Endothelial cell of umbilical vein (primary cell): ENCODE measurements around the gene KIF27. TPM values are rescaled to one million over a fixed set of nuclear protein-coding genes. Genes with fewer than 3 reads are reported as not detected.

Source experiments
- BruUV-seq: library from RNA; stranded (reverse); fragments of 400-500 nt; replicated peaks from 2 replicates; lab custom pipeline; 2021; lab: Mats Ljungman, UMichigan
- CTCF ChIA-PET: fragments of 300-600, 350-600 bp; sonication (Branson Sonifier 250); formaldehyde crosslinking; loops from one replicate; lab custom pipeline; 2021; ENCODE audit warnings: antibody characterized with exemption, inconsistent platforms; lab: Charles Lee
- POLR2A ChIA-PET: fragments of 300-600, 350-600 bp; sonication (Branson Sonifier 250); formaldehyde crosslinking; loops from one replicate; lab custom pipeline; 2021; ENCODE audit warnings: antibody characterized with exemption, inconsistent platforms; lab: Charles Lee
- DNase-seq: peaks from one replicate; pipeline ENCODE4 v3.0.0-alpha.2; 2011; ENCODE audit warnings: low read depth, low spot score
- FAIRE-seq: peaks from 2 replicates; lab custom pipeline; 2011; peaks lifted over from hg19 to GRCh38; lab: Jason Lieb, UNC
- H2AFZ ChIP-seq: 2 replicates; pipeline ENCODE4 v1.6.0; 2012; ENCODE audit warnings: low read depth, low read length, control low read depth, inconsistent platforms
- H3K27ac ChIP-seq: 2 replicates; pipeline ENCODE4 v1.5.1; 2011; ENCODE audit warnings: low read depth, mild to moderate bottlenecking, control low read depth, low read length, moderate library complexity; ENCODE audit not compliant: insufficient read depth
- H3K27me3 ChIP-seq, 2 experiments: 2 replicates each; pipeline versions ENCODE4 v1.6.0 to v1.6.1; 2011; ENCODE audit warnings: low read length in 2 of 2, mixed read lengths in 1 of 2; ENCODE audit not compliant: control insufficient read depth in 2 of 2, insufficient read depth in 2 of 2
- H3K36me3 ChIP-seq, 2 experiments: 2 replicates in 1 of 2; 3 replicates in 1 of 2; pipeline ENCODE4 v1.5.1; 2011; ENCODE audit warnings: low read length in 2 of 2, mild to moderate bottlenecking in 1 of 2, moderate library complexity in 1 of 2; ENCODE audit not compliant: control insufficient read depth in 2 of 2, insufficient read depth in 2 of 2; ENCODE audit errors: extremely low read depth in 1 of 2
- H3K4me1 ChIP-seq: 3 replicates; pipeline ENCODE4 v1.5.1; 2011; ENCODE audit warnings: mild to moderate bottlenecking, low read length; ENCODE audit not compliant: control insufficient read depth, insufficient read depth; ENCODE audit errors: extremely low read depth
- H3K4me2 ChIP-seq: 2 replicates; pipeline ENCODE4 v1.6.1; 2011; ENCODE audit warnings: low read length, control low read depth, mixed read lengths; ENCODE audit not compliant: insufficient read depth
- H3K4me3 ChIP-seq, 3 experiments: fragments of 200-600 bp in 1 of 3; sonication (generic), shearing (Covaris generic) in 1 of 3; replicated peaks in 1 of 3; 2 replicates each; pipeline ENCODE4 v1.5.1; 2011 to 2016; ENCODE audit warnings: control low read depth in 3 of 3, low read length in 3 of 3, mild to moderate bottlenecking in 2 of 3, inconsistent platforms in 1 of 3, low read depth in 1 of 3, moderate library complexity in 1 of 3; ENCODE audit not compliant: insufficient read depth in 1 of 3
- H3K79me2 ChIP-seq: 2 replicates; pipeline ENCODE4 v1.6.0; 2012; ENCODE audit warnings: low read length, inconsistent platforms; ENCODE audit not compliant: control insufficient read depth, insufficient read depth
- H3K9ac ChIP-seq: replicated peaks from 2 replicates; pipeline ENCODE3; 2011; ENCODE audit warnings: low read length, control low read depth; ENCODE audit not compliant: insufficient read depth; ENCODE audit errors: extremely low read depth
- H3K9me1 ChIP-seq: replicated peaks from 3 replicates; pipeline ENCODE4 v1.6.0; 2011; ENCODE audit warnings: mild to moderate bottlenecking, low read length; ENCODE audit not compliant: control insufficient read depth, insufficient read depth; ENCODE audit errors: extremely low read depth
- H3K9me3 ChIP-seq: replicated peaks from 2 replicates; pipeline ENCODE4 v1.5.1; 2012; ENCODE audit warnings: low read length, inconsistent platforms; ENCODE audit not compliant: control insufficient read depth, insufficient read depth
- H4K20me1 ChIP-seq: replicated peaks from 2 replicates; pipeline ENCODE3; 2011; ENCODE audit warnings: mild to moderate bottlenecking, low read length; ENCODE audit not compliant: control insufficient read depth, insufficient read depth; ENCODE audit errors: extremely low read depth
- EZH2 ChIP-seq: IDR thresholded peaks from 2 replicates; pipeline ENCODE4 v1.6.1; 2012; ENCODE audit warnings: borderline replicate concordance, low read depth, mild to moderate bottlenecking, moderate library complexity, low read length, inconsistent platforms; ENCODE audit not compliant: severe bottlenecking
- FOS ChIP-seq: IDR thresholded peaks from 2 replicates; pipeline ENCODE4 v1.6.1; 2011; ENCODE audit warnings: mild to moderate bottlenecking, low read length, moderate library complexity, borderline replicate concordance; ENCODE audit not compliant: insufficient read depth
- GATA2 ChIP-seq: IDR thresholded peaks from 2 replicates; pipeline ENCODE4 v1.7.0; 2011; ENCODE audit warnings: low read depth, mild to moderate bottlenecking, moderate library complexity, mixed read lengths, low read length; ENCODE audit not compliant: insufficient read length, insufficient read depth
- JUN ChIP-seq: IDR thresholded peaks from 2 replicates; pipeline ENCODE4 v1.6.1; 2011; ENCODE audit warnings: borderline replicate concordance, low read depth; ENCODE audit not compliant: insufficient read length, insufficient read depth
- MYC ChIP-seq: IDR thresholded peaks from one replicate; pipeline ENCODE4 v1.6.1; 2011; ENCODE audit warnings: mild to moderate bottlenecking, low read depth, low read length
- POLR2A ChIP-seq: IDR thresholded peaks from 2 replicates; pipeline ENCODE4 v1.6.1; 2012; ENCODE audit warnings: low read depth, mild to moderate bottlenecking, control low read depth, low read length
- POLR2AphosphoS5 ChIP-seq: IDR thresholded peaks from 2 replicates; pipeline ENCODE4 v1.6.1; 2012; ENCODE audit warnings: low read depth, mild to moderate bottlenecking, control low read depth, low read length, moderate library complexity; ENCODE audit not compliant: insufficient read depth
- dilution Hi-C: fragments of 300-500 bp; cut with MboI; formaldehyde crosslinking; loops from one replicate; pipeline ENCODE4 v1.15.0; 2019; ENCODE audit warnings: low sequenced_read_pairs; ENCODE audit not compliant: extremely low pct_ligation_motif_present
- intact Hi-C: fragments of 100-400 bp; cut with micrococcal nuclease; formaldehyde crosslinking; loops from one replicate; pipeline ENCODE4 v1.10.0; 2022
- polyA plus RNA-seq, 4 experiments: library from polyadenylated mRNA; depleted of rRNA in 3 of 4; stranded (reverse) in 3 of 4; unstranded in 1 of 4; fragments of >200 nt; gene quantifications; 2 replicates each; pipeline versions ENCODE4 v1.2.1 to v1.2.3, GENCODE V29; 2011 to 2012; ENCODE audit warnings: missing spikeins in 1 of 4
- total RNA-seq: library from RNA; stranded (reverse); gene quantifications from 2 replicates; pipeline ENCODE4 v1.2.3, GENCODE V29; 2021
- TF ChIP-seq, protein P1 (sequence below): IDR thresholded peaks from 2 replicates; pipeline ENCODE4 v1.6.1; 2011; ENCODE audit not compliant: insufficient read depth, insufficient read length
- TF ChIP-seq, protein P2 (sequence below), 2 donors: IDR thresholded peaks; 1 replicate in 1 of 2; 2 replicates in 1 of 2; pipeline ENCODE4 v1.5.1; 2011; ENCODE audit warnings: low read length in 2 of 2, mild to moderate bottlenecking in 2 of 2, moderate library complexity in 2 of 2, control low read depth in 1 of 2, inconsistent platforms in 1 of 2, low read depth in 1 of 2; ENCODE audit not compliant: insufficient read depth in 1 of 2; ENCODE audit errors: extremely low read depth in 1 of 2

KIF27 gene
- total and polyA plus RNA-seq, 2 donors (not counting 3 experiments of a cell fraction or from before 2014, with no cell fraction given) = 0.28 to 3.2 TPM

DNA sequence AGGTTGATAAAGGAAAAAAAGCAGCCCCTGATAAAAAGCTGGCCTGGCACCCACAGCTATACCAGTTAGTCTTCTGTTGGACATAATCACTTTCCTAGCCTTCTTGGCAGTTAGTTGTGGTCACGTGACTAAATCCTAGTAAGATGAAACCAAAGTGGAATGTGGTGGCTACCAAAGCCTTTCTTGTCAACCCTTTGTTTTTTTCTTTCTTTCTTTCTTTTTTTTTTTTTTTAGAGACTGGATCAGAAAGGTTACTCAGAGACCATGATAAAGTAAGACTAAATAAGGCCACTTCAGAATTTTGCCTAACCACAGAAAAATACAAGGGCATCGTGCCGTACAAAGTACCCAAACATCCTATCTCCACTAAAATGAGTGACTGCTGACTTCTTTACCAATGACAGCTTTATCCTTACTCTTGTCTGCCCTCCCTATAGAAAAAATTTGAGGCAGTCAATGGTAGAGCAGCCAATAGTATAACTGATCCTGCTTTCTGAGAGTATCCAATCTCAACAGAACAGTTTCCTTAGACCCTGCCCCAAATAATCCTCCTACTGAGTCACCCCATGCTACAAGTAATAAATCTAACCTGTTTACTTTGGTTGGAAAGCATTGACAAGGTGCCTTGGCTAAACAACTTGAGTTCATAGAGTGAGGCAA is 14.2 kb upstream of the KIF27 start:
- no peaks in the 10 kb centered on the region for H3K27me3 ChIP-seq
- DNase-seq = peak; percentile 12
- no peak overlapping the region for H2AFZ ChIP-seq
- H3K4me1 ChIP-seq = peaks cover 7% of the 10 kb centered on the region
- intact Hi-C loops (loop anchor here (2.0 kb wide), 1 partner anchor 45 kb away; the partner anchor contains the start of genes HNRNPK and RMI1), dilution Hi-C loops (no loop called here)
- H3K9ac ChIP-seq = no peak overlapping the region
- no peak overlapping the region for H3K27ac ChIP-seq
- TF ChIP-seq POLR2AphosphoS5 = no peak
- POLR2A ChIA-PET = interaction anchor here (0.7 kb wide), 1 partner anchor 15 kb away, joined by 3 read pairs; no protein-coding TSS in a partner anchor
- H3K79me2 ChIP-seq = no peaks in the 10 kb centered on the region
- H3K4me2 ChIP-seq = no peak overlapping the region
- no peaks in the 10 kb centered on the region for H3K36me3 ChIP-seq
- no peak for FAIRE-seq
- H3K4me3 ChIP-seq = no peak overlapping the region
- CTCF ChIA-PET = interaction anchor here (1.0 to 3.7 kb wide), 4 partner anchors 16 to 380 kb away, joined by 4 to 110 read pairs (median 6); no protein-coding TSS in a partner anchor
- H3K9me1 ChIP-seq = no peaks in the 10 kb centered on the region
- H4K20me1 ChIP-seq = no peaks in the 10 kb centered on the region
- BruUV-seq = no TSS peak
- H3K9me3 ChIP-seq = no peaks in the 10 kb centered on the region

DNA sequence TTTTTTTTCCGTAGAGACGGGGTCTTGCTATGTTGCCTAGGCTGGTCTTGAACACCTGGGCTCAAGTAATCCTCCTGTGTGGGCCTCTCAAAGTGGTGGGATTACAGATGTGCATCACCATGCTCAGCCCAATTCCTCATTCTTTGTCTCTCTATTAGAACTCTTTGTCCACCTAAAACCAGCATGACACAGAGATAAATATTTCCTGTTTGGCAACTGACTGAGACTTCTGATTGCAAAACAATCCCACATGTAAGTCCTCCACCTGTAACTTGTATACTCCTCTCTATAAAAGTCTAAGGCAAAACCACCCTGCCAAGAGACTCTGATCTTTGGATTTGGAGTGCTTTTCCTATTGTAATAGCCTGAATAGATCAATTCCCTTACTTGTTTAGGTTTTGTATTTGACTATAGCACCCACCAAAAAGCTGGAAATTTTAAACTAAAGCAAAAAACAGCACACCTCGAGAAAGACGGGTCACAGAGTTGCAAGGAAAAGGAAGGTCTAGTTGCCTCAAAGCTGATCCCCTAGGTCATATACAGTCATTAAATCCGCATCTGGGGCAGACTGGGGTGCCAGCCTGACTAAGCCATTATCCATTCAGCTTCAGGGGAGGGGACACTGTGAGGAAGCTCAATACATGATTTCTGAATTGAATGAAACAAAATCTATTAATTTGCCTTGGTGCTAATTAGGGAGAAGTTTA is 13.5 kb upstream of the KIF27 start:
- ChIA-PET CTCF (interaction anchor here (1.0 to 3.7 kb wide), 4 partner anchors 17 to 381 kb away, joined by 4 to 110 read pairs (median 6); no protein-coding TSS in a partner anchor), POLR2A (interaction anchor here (0.7 kb wide), 1 partner anchor 14 kb away, joined by 3 read pairs; no protein-coding TSS in a partner anchor)
- DNase-seq = no peak
- H2AFZ ChIP-seq = no peak overlapping the region
- no peaks in the 10 kb centered on the region for H3K36me3 ChIP-seq
- no peak overlapping the region for H3K9ac ChIP-seq
- intact Hi-C loops = loop anchor here (2.0 kb wide), 1 partner anchor 46 kb away; the partner anchor contains the start of genes HNRNPK and RMI1
- H3K4me3 ChIP-seq = no peak overlapping the region
- dilution Hi-C loops = no loop called here
- no peaks in the 10 kb centered on the region for H3K27me3 ChIP-seq
- FAIRE-seq = no peak
- H3K27ac ChIP-seq = no peak overlapping the region
- H3K79me2 ChIP-seq = no peaks in the 10 kb centered on the region
- H3K9me3 ChIP-seq = no peaks in the 10 kb centered on the region
- no peak for TF ChIP-seq EZH2
- no peak for TF ChIP-seq MYC
- TF ChIP-seq, protein P1, sequence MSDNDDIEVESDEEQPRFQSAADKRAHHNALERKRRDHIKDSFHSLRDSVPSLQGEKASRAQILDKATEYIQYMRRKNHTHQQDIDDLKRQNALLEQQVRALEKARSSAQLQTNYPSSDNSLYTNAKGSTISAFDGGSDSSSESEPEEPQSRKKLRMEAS = no peak
- TF ChIP-seq GATA2 = no peak
- TF ChIP-seq POLR2A = no peak
- TF ChIP-seq, protein P2, sequence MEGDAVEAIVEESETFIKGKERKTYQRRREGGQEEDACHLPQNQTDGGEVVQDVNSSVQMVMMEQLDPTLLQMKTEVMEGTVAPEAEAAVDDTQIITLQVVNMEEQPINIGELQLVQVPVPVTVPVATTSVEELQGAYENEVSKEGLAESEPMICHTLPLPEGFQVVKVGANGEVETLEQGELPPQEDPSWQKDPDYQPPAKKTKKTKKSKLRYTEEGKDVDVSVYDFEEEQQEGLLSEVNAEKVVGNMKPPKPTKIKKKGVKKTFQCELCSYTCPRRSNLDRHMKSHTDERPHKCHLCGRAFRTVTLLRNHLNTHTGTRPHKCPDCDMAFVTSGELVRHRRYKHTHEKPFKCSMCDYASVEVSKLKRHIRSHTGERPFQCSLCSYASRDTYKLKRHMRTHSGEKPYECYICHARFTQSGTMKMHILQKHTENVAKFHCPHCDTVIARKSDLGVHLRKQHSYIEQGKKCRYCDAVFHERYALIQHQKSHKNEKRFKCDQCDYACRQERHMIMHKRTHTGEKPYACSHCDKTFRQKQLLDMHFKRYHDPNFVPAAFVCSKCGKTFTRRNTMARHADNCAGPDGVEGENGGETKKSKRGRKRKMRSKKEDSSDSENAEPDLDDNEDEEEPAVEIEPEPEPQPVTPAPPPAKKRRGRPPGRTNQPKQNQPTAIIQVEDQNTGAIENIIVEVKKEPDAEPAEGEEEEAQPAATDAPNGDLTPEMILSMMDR (IDR thresholded peaks at IDR 0.05; ENCODE audit: extremely low read depth in 1 of 2, insufficient read depth in 1 of 2, low read depth in 1 of 2, low read length in 2 of 2) = no peak
- no peak for TF ChIP-seq FOS
- no peak for TF ChIP-seq POLR2AphosphoS5
- TF ChIP-seq JUN = no peak
- no peaks in the 10 kb centered on the region for H3K9me1 ChIP-seq
- H4K20me1 ChIP-seq = no peaks in the 10 kb centered on the region
- H3K4me2 ChIP-seq = no peak overlapping the region
- peaks cover 7% of the 10 kb centered on the region for H3K4me1 ChIP-seq
- BruUV-seq = no TSS peak
